HCT116 (cell line): ENCODE results near the gene IGFALS. TPM values are rescaled to one million over a fixed set of nuclear protein-coding genes. Genes with fewer than 3 reads are reported as not detected.

Source experiments
- CEBPB ChIP-seq: IDR thresholded peaks from 2 replicates; pipeline ENCODE4 v1.6.1; 2012; ENCODE audit warnings: low read depth
- EGR1 ChIP-seq: IDR thresholded peaks from 2 replicates; pipeline ENCODE4 v1.6.1; 2012; ENCODE audit warnings: low read depth
- POLR2A ChIP-seq: IDR thresholded peaks from 2 replicates; pipeline ENCODE4 v1.7.0; 2011; ENCODE audit warnings: borderline replicate concordance; ENCODE audit not compliant: insufficient read depth, insufficient read length; ENCODE audit errors: extremely low read depth
- POLR2AphosphoS5 ChIP-seq: IDR thresholded peaks from 2 replicates; pipeline ENCODE4 v1.6.1; 2011; ENCODE audit warnings: mild to moderate bottlenecking, low read depth, low read length, moderate library complexity
- RAD21 ChIP-seq: IDR thresholded peaks from 2 replicates; pipeline ENCODE4 v1.6.1; 2012; ENCODE audit warnings: low read depth, mild to moderate bottlenecking
- YY1 ChIP-seq: IDR thresholded peaks from 2 replicates; pipeline ENCODE4 v1.6.1; 2011; ENCODE audit warnings: low read length, low read depth, moderate library complexity, mild to moderate bottlenecking; ENCODE audit not compliant: insufficient replicate concordance; ENCODE audit errors: extremely low read depth
- total RNA-seq: library from RNA; stranded (reverse); gene quantifications from one replicate; pipeline ENCODE4 v1.2.1, GENCODE V29; 2021; ENCODE audit not compliant: unreplicated experiment
- TF ChIP-seq, protein P1 (sequence below): IDR thresholded peaks from 2 replicates; pipeline ENCODE4 v1.6.1; 2012; ENCODE audit warnings: low read depth
- TF ChIP-seq, protein P2 (sequence below), 3 experiments: fragments of 200-600 bp in 1 of 3; sonication (generic) in 1 of 3; IDR thresholded peaks in 2 of 3; conservative IDR thresholded peaks in 1 of 3; 2 replicates each; pipeline ENCODE4 v1.5.1; 2012 to 2017; ENCODE audit warnings: low read depth in 2 of 3, low read length in 2 of 3, antibody characterized with exemption in 1 of 3, borderline replicate concordance in 1 of 3, control low read depth in 1 of 3, mild to moderate bottlenecking in 1 of 3, mixed read lengths in 1 of 3, mixed run types in 1 of 3, moderate library complexity in 1 of 3; ENCODE audit not compliant: insufficient read depth in 1 of 3
- TF ChIP-seq, protein P3 (sequence below): IDR thresholded peaks from 2 replicates; pipeline ENCODE4 v1.6.1; 2011; ENCODE audit warnings: mild to moderate bottlenecking, low read length, moderate library complexity; ENCODE audit not compliant: insufficient replicate concordance; ENCODE audit errors: extremely low read depth

IGFALS gene
- total RNA-seq, 1 experiment from 2014 or later = 0.10 TPM

DNA sequence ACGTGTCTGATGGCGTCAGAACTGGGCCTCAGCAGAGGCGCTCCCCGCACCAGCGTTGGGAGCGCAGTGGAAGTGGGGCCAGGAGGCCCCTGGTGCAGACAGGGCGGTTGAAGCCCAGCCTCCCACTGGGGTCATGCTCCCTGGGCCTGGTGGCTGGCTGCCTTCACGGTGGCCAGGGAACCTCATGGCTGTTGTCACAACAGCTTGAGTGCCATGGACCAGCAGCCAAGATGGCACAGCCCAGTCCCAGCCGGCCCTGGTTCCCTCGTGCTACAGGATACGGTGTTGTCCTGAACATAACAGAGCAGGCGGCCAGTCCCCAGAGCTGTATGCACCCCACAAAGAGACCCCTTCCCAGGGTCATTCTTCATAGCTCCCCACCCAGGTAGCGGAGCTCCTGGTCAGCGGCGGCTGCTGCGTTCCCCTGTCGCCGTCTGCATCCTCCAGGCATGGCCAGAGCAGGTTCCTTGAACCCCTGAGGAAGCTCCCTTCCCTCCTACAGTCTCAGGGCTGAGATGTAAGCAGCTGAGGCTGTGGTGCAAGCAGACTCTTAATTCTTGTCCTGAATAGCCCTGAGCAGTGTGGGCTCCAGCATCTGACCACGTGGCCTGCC, 51.8 kb downstream of the IGFALS start (continued):
- TF ChIP-seq, protein P1, sequence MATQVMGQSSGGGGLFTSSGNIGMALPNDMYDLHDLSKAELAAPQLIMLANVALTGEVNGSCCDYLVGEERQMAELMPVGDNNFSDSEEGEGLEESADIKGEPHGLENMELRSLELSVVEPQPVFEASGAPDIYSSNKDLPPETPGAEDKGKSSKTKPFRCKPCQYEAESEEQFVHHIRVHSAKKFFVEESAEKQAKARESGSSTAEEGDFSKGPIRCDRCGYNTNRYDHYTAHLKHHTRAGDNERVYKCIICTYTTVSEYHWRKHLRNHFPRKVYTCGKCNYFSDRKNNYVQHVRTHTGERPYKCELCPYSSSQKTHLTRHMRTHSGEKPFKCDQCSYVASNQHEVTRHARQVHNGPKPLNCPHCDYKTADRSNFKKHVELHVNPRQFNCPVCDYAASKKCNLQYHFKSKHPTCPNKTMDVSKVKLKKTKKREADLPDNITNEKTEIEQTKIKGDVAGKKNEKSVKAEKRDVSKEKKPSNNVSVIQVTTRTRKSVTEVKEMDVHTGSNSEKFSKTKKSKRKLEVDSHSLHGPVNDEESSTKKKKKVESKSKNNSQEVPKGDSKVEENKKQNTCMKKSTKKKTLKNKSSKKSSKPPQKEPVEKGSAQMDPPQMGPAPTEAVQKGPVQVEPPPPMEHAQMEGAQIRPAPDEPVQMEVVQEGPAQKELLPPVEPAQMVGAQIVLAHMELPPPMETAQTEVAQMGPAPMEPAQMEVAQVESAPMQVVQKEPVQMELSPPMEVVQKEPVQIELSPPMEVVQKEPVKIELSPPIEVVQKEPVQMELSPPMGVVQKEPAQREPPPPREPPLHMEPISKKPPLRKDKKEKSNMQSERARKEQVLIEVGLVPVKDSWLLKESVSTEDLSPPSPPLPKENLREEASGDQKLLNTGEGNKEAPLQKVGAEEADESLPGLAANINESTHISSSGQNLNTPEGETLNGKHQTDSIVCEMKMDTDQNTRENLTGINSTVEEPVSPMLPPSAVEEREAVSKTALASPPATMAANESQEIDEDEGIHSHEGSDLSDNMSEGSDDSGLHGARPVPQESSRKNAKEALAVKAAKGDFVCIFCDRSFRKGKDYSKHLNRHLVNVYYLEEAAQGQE = no peak
- TF ChIP-seq EGR1 = no peak
- no peak for TF ChIP-seq RAD21
- TF ChIP-seq, protein P2, sequence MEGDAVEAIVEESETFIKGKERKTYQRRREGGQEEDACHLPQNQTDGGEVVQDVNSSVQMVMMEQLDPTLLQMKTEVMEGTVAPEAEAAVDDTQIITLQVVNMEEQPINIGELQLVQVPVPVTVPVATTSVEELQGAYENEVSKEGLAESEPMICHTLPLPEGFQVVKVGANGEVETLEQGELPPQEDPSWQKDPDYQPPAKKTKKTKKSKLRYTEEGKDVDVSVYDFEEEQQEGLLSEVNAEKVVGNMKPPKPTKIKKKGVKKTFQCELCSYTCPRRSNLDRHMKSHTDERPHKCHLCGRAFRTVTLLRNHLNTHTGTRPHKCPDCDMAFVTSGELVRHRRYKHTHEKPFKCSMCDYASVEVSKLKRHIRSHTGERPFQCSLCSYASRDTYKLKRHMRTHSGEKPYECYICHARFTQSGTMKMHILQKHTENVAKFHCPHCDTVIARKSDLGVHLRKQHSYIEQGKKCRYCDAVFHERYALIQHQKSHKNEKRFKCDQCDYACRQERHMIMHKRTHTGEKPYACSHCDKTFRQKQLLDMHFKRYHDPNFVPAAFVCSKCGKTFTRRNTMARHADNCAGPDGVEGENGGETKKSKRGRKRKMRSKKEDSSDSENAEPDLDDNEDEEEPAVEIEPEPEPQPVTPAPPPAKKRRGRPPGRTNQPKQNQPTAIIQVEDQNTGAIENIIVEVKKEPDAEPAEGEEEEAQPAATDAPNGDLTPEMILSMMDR (IDR thresholded peaks at IDR 0.05 in 2 of 3, conservative IDR thresholded peaks at IDR 0.05 in 1 of 3; ENCODE audit: borderline replicate concordance in 1 of 3, insufficient read depth in 1 of 3, low read depth in 2 of 3, low read length in 2 of 3) = no peak
- TF ChIP-seq, protein P3, sequence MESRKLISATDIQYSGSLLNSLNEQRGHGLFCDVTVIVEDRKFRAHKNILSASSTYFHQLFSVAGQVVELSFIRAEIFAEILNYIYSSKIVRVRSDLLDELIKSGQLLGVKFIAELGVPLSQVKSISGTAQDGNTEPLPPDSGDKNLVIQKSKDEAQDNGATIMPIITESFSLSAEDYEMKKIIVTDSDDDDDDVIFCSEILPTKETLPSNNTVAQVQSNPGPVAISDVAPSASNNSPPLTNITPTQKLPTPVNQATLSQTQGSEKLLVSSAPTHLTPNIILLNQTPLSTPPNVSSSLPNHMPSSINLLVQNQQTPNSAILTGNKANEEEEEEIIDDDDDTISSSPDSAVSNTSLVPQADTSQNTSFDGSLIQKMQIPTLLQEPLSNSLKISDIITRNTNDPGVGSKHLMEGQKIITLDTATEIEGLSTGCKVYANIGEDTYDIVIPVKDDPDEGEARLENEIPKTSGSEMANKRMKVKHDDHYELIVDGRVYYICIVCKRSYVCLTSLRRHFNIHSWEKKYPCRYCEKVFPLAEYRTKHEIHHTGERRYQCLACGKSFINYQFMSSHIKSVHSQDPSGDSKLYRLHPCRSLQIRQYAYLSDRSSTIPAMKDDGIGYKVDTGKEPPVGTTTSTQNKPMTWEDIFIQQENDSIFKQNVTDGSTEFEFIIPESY = no peak
- no peak for TF ChIP-seq CEBPB
- TF ChIP-seq POLR2A = no peak
- TF ChIP-seq YY1 = no peak
- TF ChIP-seq POLR2AphosphoS5 = no peak
